PC-3 (cell line): ENCODE measurements around the gene TEX2.

ENCODE experiments used
- EZH2 ChIP-seq: fragments of 300-600 bp; sonication (generic); IDR thresholded peaks from one replicate; pipeline ENCODE4 v1.6.1; 2017; ENCODE audit warnings: antibody characterized with exemption, mild to moderate bottlenecking, low read length; ENCODE audit not compliant: unreplicated experiment
- EZH2phosphoT487 ChIP-seq: fragments of 300-600 bp; sonication (generic); IDR thresholded peaks from 2 replicates; pipeline ENCODE4 v1.6.1; 2018; ENCODE audit warnings: mild to moderate bottlenecking, antibody characterized with exemption, low read length, borderline replicate concordance
- TF ChIP-seq, protein P1 (sequence below): fragments of 300-600 bp; sonication (generic); conservative IDR thresholded peaks from 2 replicates; pipeline ENCODE4 v1.5.1; 2017; ENCODE audit warnings: antibody characterized with exemption, low read depth, mild to moderate bottlenecking, low read length

DNA sequence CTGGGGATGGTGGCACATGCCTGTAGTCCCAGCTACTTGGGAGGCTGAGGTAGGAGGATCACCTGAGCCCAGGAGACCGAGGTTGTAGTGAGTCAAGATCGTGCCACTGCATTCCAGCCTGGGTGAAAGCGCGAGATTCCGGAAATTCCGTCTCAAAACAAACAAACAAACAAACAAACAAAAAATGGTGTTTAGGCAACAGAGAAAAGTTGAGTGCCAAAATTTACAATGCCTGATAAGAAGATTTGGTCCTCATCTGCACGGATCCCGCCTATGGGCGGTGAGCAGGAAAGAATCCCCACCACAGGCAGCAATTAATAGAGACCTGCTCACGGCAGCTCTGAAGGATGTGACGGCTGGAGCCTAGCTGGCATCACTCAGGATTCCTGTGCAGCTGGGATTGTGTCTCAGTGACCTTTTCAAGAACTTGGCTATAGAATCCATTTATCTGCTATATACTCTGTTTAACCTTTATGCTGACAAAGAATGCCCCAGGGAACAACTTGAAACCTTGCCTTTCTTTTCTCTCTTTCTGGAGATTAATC is 14.0 kb upstream of the TEX2 start:
- TF ChIP-seq, protein P1, sequence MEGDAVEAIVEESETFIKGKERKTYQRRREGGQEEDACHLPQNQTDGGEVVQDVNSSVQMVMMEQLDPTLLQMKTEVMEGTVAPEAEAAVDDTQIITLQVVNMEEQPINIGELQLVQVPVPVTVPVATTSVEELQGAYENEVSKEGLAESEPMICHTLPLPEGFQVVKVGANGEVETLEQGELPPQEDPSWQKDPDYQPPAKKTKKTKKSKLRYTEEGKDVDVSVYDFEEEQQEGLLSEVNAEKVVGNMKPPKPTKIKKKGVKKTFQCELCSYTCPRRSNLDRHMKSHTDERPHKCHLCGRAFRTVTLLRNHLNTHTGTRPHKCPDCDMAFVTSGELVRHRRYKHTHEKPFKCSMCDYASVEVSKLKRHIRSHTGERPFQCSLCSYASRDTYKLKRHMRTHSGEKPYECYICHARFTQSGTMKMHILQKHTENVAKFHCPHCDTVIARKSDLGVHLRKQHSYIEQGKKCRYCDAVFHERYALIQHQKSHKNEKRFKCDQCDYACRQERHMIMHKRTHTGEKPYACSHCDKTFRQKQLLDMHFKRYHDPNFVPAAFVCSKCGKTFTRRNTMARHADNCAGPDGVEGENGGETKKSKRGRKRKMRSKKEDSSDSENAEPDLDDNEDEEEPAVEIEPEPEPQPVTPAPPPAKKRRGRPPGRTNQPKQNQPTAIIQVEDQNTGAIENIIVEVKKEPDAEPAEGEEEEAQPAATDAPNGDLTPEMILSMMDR = no peak
- TF ChIP-seq EZH2phosphoT487 = no peak
- no peak for TF ChIP-seq EZH2
